ENCODE data around the gene ERICH6.
A peak's percentile ranks its signal among the peaks of the same experiment; 100 is the strongest.

Gene ERICH6

DNA sequence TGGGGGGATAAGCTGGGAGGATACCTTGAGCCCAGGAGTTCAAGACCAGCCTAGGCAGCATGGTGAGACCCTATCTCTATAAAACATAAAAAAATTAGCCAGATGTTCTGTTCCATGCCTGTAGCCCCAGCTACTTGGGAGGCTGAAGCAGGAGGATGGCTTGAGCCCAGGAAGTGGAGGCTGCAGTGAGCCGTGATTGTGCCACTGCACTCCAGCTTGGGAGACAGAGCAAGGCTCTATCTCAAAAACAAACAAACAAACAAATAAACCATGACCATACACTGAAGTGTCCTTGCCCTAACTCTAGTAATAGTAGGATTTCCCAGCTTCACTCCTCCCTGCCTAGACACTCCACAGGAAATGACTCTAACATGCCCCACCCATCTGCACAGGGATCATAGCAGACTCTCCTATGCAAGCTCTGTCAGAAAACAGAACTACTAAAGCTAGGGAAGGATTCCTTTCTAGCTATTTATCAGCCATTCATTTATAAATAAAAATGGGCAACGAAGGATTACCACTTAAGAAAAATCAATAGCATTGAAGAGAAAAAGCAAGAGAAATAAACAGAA, 4.6 kb downstream of the ERICH6 start:
- DNase-seq (ENCODE audit: low spot score), result no peak
- TF ChIP-seq, protein P1, sequence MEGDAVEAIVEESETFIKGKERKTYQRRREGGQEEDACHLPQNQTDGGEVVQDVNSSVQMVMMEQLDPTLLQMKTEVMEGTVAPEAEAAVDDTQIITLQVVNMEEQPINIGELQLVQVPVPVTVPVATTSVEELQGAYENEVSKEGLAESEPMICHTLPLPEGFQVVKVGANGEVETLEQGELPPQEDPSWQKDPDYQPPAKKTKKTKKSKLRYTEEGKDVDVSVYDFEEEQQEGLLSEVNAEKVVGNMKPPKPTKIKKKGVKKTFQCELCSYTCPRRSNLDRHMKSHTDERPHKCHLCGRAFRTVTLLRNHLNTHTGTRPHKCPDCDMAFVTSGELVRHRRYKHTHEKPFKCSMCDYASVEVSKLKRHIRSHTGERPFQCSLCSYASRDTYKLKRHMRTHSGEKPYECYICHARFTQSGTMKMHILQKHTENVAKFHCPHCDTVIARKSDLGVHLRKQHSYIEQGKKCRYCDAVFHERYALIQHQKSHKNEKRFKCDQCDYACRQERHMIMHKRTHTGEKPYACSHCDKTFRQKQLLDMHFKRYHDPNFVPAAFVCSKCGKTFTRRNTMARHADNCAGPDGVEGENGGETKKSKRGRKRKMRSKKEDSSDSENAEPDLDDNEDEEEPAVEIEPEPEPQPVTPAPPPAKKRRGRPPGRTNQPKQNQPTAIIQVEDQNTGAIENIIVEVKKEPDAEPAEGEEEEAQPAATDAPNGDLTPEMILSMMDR (IDR thresholded peaks at IDR 0.05; ENCODE audit: extremely low read depth, missing control alignments), result no peak

DNA sequence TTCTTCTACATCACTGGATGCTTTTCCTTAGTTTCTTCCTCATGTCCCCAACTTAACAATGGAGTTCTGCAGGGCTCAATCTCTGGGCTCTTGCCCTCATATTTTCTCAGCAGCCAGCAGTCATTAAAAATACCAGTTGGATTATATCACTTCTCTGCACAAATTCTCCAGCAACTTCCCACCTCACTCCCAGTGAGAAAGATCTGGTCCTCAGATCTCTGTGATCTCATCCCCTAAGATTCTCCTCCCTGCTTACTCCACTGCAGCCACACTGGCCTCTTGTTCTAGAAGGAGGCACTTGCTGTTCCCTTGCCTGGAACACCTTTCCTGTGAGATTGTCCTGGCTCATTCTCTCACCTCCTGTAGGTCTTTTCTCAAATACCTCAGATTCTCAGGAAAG, 6.1 kb downstream of the ERICH6 start:
- no peak for DNase-seq (ENCODE audit: low spot score)
- TF ChIP-seq, protein P1 (IDR thresholded peaks at IDR 0.05; ENCODE audit: extremely low read depth, missing control alignments), result no peak

DNA sequence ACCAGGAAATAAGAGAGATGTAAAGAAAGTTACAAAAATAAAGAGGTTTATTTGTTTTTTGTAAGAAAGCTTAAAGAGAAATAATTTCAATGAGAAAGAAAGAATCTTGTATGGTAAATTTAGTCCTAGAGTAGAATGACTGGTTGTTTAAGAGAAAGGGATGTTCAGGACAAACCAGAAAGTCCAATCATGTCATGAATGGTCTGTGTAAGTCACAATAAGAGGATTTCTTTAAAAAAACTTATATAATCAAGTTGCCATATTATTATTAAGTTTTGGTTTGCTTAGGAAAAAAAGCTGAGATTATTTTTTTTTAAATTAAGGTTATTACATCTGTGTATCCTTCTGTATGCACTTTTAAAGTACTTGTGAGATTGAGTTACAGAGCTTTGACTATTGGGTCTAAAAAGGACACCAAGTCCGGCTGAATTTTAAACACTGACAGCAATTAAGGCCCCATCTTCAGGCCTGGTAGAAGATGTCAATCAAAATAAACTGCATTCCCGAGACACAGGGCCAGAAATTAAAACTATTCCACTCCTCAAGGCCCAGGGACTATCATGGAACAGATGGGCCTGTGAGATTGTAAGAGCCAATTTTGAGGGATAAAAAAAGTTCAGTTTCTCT, 12.2 kb downstream of the ERICH6 start:
- TF ChIP-seq, protein P1 (IDR thresholded peaks at IDR 0.05; ENCODE audit: extremely low read depth, missing control alignments), result no peak
- no peak for DNase-seq (ENCODE audit: low spot score)

- TF ChIP-seq, protein P1 (IDR thresholded peaks at IDR 0.05; ENCODE audit: extremely low read depth, missing control alignments), result no peak
These were observed 16.1 kb downstream of the ERICH6 start for GRCh38 chr3:150687613-150688012.

GRCh38 chr3:150682824-150683223, 20.9 kb downstream of the ERICH6 start:
- TF ChIP-seq, protein P1 (IDR thresholded peaks at IDR 0.05; ENCODE audit: extremely low read depth, missing control alignments), result no peak
- no peak for DNase-seq (ENCODE audit: low spot score)

More at GRCh38 chr3:150687613-150688012, 16.1 kb downstream of the ERICH6 start:
- DNase-seq (ENCODE audit: low spot score), result no peak

GRCh38 chr3:150682279-150682678, 21.4 kb downstream of the ERICH6 start:
- no peak for DNase-seq (ENCODE audit: low spot score)
- TF ChIP-seq, protein P1 (IDR thresholded peaks at IDR 0.05; ENCODE audit: extremely low read depth, missing control alignments), result no peak

DNA sequence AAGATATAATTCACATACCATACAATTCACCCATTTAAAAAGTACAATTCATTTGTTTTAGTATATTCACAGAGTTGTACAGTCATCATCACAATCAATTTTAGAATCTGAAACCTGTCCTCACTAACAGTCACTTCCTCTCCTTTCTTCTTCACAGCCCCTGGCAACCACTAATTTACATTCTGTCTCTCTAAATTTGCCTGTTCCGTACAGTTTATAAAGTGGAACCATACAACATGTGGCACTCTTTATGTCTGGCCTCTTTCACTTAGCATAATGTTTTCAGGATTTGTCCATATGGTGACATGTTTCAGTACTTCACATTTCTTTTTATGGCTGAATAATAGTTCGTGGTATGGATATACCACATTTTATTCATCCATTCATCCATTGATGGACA, 22.7 kb downstream of the ERICH6 start:
- DNase-seq (ENCODE audit: low spot score), result peak; percentile 33
- TF ChIP-seq, protein P1 (IDR thresholded peaks at IDR 0.05; ENCODE audit: extremely low read depth, missing control alignments), result no peak

All from GM20000 (cell line).